ENCODE data around the gene MOCS2.

MOCS2 gene

DNA sequence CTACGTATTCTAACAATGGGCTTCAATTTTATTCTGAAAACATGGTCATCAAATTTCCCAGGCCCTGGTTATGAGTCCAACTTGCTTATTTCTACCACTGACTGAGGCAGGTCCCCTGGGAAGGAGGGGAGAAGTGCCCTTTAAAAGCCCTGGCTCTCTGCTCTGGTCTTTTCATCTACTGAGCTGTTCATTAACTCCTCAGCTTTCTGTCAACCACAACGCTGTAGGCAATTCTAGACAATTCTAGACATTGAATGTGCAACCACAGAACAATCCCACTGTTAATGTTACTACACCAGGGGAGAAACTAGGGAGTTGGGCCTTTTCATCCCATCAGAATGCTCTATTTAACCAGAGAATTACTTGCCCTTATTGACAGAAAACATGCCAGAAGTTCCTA is 10.0 kb downstream of the MOCS2 start:
- H3K4me3 ChIP-seq (ENCODE audit: low read length) = no peak overlapping the region
- TF ChIP-seq, protein P1, sequence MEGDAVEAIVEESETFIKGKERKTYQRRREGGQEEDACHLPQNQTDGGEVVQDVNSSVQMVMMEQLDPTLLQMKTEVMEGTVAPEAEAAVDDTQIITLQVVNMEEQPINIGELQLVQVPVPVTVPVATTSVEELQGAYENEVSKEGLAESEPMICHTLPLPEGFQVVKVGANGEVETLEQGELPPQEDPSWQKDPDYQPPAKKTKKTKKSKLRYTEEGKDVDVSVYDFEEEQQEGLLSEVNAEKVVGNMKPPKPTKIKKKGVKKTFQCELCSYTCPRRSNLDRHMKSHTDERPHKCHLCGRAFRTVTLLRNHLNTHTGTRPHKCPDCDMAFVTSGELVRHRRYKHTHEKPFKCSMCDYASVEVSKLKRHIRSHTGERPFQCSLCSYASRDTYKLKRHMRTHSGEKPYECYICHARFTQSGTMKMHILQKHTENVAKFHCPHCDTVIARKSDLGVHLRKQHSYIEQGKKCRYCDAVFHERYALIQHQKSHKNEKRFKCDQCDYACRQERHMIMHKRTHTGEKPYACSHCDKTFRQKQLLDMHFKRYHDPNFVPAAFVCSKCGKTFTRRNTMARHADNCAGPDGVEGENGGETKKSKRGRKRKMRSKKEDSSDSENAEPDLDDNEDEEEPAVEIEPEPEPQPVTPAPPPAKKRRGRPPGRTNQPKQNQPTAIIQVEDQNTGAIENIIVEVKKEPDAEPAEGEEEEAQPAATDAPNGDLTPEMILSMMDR (IDR thresholded peaks at IDR 0.05; ENCODE audit: insufficient read depth, low read depth, low read length, missing control alignments) = no peak
- DNase-seq (ENCODE audit: low read depth) = no peak

DNA sequence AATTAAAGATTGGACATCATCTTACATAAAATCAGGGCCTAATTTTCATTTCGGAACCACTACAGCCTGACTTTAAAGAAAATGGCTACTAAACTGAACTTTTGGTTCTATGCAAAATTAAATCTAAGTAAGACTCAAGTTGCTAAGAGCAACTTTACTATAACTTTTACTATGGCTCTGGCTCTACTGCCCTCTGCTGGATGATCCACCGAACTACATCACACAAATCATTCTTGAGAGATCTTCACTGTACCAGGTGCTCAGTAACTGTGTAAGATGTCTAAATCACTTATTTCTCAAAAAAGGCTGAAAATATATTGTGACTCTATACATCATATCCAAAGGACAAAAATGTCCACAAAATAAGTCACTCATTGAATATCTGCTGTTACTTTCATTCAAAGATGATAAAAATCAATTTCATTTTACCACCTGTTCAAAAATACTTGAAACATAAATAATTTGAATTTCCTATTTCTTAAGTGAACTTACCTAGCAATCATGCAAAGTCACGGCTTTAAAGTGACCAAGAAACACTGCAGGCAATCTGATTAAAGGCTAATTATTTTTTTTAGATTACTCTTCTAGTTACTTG is 13.5 kb downstream of the MOCS2 start:
- DNase-seq (ENCODE audit: low read depth) = peak; percentile 71
- H3K4me3 ChIP-seq (ENCODE audit: low read length) = no peak overlapping the region

DNA sequence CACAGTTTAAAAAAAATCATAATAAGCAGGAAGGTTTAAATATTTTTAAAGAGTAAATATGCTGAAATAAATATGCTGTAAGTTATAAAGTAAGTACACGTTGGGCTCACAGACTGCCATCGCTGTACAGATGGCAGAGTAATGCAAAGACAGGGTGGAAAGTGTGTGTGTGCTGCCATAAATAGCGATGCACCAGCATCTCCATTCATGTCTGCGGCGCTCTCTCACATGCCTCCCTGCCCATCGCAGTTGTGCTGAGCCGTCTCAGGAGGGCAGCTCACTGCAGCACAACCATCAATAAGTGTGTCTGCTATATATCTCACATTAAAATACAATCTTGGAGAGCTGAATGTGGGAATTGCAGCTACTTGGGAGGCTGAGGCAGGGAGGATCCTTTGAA is 14.3 kb downstream of the MOCS2 start:
- TF ChIP-seq, protein P1 (IDR thresholded peaks at IDR 0.05; ENCODE audit: insufficient read depth, low read depth, low read length, missing control alignments) = no peak
- no peak overlapping the region for H3K4me3 ChIP-seq (ENCODE audit: low read length)
- DNase-seq (ENCODE audit: low read depth) = no peak

More for the DNA sequence above, 13.5 kb downstream of the MOCS2 start:
- TF ChIP-seq, protein P1 (IDR thresholded peaks at IDR 0.05; ENCODE audit: insufficient read depth, low read depth, low read length, missing control alignments) = peak; percentile 89

DNA sequence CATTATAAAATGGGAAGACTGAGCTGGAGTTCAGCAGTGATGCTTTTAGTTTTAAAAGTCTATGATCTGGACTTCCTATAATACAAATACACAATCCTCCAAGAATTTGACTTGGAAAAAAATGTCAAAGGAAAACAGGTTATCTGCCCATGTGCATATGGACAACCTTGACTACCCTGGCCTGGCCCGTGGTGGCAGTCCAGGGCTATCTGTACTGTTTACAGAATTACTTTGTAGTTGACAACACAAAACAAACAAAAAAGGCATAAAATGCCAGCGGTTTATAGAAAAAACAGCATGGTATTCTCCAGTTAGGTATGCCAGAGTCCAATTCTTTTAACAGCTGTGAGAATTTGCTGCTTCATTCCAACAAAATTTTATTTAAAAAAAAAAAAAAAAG is 17.3 kb downstream of the MOCS2 start:
- H3K4me3 ChIP-seq (ENCODE audit: low read length) = no peak overlapping the region
- TF ChIP-seq, protein P1 (IDR thresholded peaks at IDR 0.05; ENCODE audit: insufficient read depth, low read depth, low read length, missing control alignments) = no peak
- DNase-seq (ENCODE audit: low read depth) = no peak

DNA sequence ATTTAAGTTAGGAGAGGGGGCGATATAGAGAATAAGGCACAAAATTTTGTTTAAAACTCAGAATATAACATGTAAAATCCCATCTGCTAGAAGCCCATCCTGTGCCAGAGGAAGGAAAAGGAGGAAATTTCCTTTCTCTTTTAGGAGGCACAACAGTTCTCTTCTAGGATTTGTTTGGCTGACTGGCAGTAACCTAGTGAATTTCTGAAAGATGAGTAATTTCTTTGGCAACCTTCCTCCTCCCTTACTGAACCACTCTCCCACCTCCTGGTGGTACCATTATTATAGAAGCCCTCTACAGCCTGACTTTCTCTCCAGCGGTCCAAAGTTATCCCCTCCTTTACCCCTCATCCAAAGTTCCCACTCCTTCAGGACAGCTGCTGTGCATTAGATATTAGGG is 18.3 kb downstream of the MOCS2 start:
- TF ChIP-seq, protein P1 (IDR thresholded peaks at IDR 0.05; ENCODE audit: insufficient read depth, low read depth, low read length, missing control alignments) = no peak
- no peak overlapping the region for H3K4me3 ChIP-seq (ENCODE audit: low read length)
- peak; percentile 24 for DNase-seq (ENCODE audit: low read depth)

DNA sequence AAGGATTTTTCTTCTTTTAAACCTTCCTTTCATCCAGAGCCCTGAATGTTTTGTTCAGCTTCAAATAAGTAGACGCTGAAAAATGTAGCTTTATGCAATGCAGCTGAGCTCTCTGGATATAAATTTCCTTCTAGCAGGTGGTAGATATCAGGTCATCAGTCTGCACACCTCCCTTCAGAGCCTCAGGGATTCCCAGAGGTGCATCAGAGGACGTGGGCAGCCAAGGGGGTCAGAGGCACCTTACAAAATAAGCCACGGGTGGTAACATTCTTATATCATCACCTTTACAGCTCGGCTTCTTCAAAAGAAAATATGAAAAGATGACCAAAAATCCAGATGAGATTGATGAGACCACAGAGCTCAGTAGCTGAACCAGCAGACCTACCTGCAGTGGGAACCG is 19.3 kb downstream of the MOCS2 start:
- no peak overlapping the region for H3K4me3 ChIP-seq (ENCODE audit: low read length)
- TF ChIP-seq, protein P1 (IDR thresholded peaks at IDR 0.05; ENCODE audit: insufficient read depth, low read depth, low read length, missing control alignments) = no peak
- no peak for DNase-seq (ENCODE audit: low read depth)

DNA sequence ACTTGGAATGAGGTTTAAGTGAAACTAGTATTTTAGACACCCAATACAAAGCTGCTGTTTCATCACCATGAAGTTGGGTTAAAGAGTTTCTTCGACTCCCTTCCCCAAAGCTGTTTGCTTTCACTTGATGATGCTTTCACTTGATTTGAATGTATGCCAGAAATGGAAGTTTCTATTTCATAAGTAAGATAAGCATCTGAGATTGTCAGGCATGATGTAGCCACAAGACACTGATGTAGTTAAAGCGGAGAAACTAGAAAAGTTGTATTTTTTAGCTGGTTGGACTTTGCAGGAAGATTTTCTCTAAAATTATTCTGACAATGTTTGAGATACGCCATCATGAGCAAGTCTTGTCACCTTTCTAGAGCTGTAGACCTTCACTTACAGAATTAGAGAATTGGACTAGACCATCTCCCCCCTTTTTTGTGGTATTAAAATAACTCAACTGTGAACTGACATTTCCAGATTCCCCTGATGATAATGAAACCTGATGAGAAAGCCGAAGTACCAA is 20.0 kb downstream of the MOCS2 start:
- TF ChIP-seq, protein P1 (IDR thresholded peaks at IDR 0.05; ENCODE audit: insufficient read depth, low read depth, low read length, missing control alignments) = no peak
- no peak for DNase-seq (ENCODE audit: low read depth)
- no peak overlapping the region for H3K4me3 ChIP-seq (ENCODE audit: low read length)

Data from epithelial cell of esophagus (primary cell).